Esophagus muscularis mucosa (tissue), 4 donors: ENCODE measurements around the gene ITGAX. TPM values are rescaled to one million over a fixed set of nuclear protein-coding genes. Genes with fewer than 3 reads are reported as not detected.

Source experiments
- DNase-seq: peaks from one replicate; pipeline ENCODE4 v3.0.0-alpha.2; 2017; ENCODE audit errors: extremely low spot score
- H3K27ac ChIP-seq, 4 donors: fragments of 200-600 bp; sonication (generic); replicated peaks in 1 of 4; 1 replicate in 3 of 4; 2 replicates in 1 of 4; pipeline ENCODE4 v1.5.1; 2016 to 2019; ENCODE audit warnings: mild to moderate bottlenecking in 1 of 4
- H3K27me3 ChIP-seq, 4 donors: fragments of 200-600 bp; sonication (generic); one replicate each; pipeline versions ENCODE4 v1.5.1 to v1.6.0; 2016 to 2019
- H3K36me3 ChIP-seq, 4 donors: fragments of 200-600 bp; sonication (generic); one replicate each; pipeline ENCODE4 v1.5.1; 2016 to 2019
- H3K4me1 ChIP-seq, 4 donors: fragments of 200-600 bp; sonication (generic); one replicate each; pipeline ENCODE4 v1.5.1; 2016 to 2019
- H3K4me3 ChIP-seq, 4 donors: fragments of 200-600 bp; sonication (generic); 1 replicate in 2 of 4; 2 replicates in 2 of 4; pipeline ENCODE4 v1.5.1; 2016 to 2019; ENCODE audit warnings: mild to moderate bottlenecking in 4 of 4, moderate library complexity in 1 of 4
- H3K9me3 ChIP-seq, 4 donors: fragments of 200-600 bp; sonication (generic); 1 replicate in 3 of 4; 2 replicates in 1 of 4; pipeline ENCODE4 v1.5.1; 2016 to 2019
- EP300 ChIP-seq: sonication (generic); formaldehyde crosslinking; IDR thresholded peaks from one replicate; pipeline ENCODE4 v1.6.1; 2017; ENCODE audit warnings: antibody characterized with exemption
- POLR2A ChIP-seq: fragments of 450-650 bp; IDR thresholded peaks from one replicate; pipeline ENCODE4 v1.6.1; 2017; ENCODE audit warnings: antibody characterized with exemption, moderate library complexity, mild to moderate bottlenecking, low read depth
- POLR2AphosphoS5 ChIP-seq, 2 donors: sonication (generic); formaldehyde crosslinking; IDR thresholded peaks; one replicate each; pipeline ENCODE4 v1.6.1; 2017; ENCODE audit warnings: antibody characterized with exemption in 2 of 2
- WGBS: methylation state at CpG from one replicate; pipeline ENCODE4 v1.1.5; 2018; 5-methylcytosine and 5-hydroxymethylcytosine counted together
- intact Hi-C: fragments of 100-400 bp; cut with DNase I; formaldehyde crosslinking; loops from one replicate; pipeline ENCODE4 v1.15.1; 2023
- total RNA-seq, 4 donors: library from RNA; depleted of rRNA; stranded (reverse); fragments of >200 nt; gene quantifications; one replicate each; pipeline versions ENCODE4 v1.1.0 to v1.2.1, GENCODE V29; 2016
- TF ChIP-seq, protein P1 (sequence below), 3 experiments: fragments of 200-600 bp in 2 of 3; fragments of 450-650 bp in 1 of 3; sonication (generic) in 2 of 3; IDR thresholded peaks; one replicate each; pipeline ENCODE4 v1.5.1; 2017 to 2019; ENCODE audit warnings: antibody characterized with exemption in 3 of 3, mild to moderate bottlenecking in 2 of 3, moderate library complexity in 1 of 3

ITGAX gene
- total RNA-seq, 4 donors from 2014 or later: 0.71 to 11.3 (median 3.4) TPM

DNA sequence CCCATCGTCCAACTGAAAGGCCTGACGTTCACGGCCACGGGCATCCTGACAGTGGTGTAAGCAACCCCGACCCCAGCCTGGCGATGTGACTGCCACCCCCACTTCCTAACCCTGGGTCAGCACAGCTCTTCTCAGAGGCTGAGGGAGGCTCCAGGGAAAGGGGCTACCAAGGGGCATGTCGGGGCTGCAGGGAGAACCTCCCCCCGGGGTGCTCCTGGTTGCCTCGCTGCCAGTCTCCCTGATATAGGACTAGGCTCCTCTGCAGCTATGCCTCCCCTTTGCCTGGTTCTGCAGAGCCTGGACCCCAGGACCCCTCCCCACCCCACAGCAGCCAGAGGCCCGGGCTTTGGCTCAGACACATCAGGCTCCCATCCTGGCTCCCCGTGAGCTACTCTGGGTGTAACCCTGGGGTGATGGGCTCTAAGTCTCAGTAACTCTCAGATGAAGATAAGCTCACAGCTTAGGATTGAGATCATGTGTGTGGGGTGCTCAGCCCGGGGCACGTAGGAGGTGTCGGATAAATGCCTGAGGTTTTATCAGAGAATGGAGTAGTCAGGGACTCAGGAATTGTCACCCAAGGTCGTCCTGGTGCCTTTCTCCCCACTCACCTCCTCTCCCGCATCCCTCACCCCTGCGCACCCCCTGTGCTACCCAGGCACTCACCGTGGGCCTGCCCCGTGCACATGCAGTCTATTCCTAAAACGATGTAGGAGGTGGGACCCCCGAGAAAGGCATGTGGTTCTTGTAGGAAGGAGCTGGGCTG lies 48.8 kb downstream of the ITGAX start:
- WGBS: 76% methylated on average over 16 of the region's 21 CpGs
- Histone ChIP-seq H3K4me1 (no peaks in the 10 kb centered on the region), H3K36me3 (no peaks in the 10 kb centered on the region), H3K4me3 (no peak overlapping the region), H3K9me3 (peaks cover 0 to 13% (median 0%) of the 10 kb centered on the region in 4 donors), H3K27ac (no peak overlapping the region), H3K27me3 (peaks cover 0 to 7% (median 0%) of the 10 kb centered on the region in 4 donors)
- no peak for TF ChIP-seq POLR2A
- TF ChIP-seq, protein P1, sequence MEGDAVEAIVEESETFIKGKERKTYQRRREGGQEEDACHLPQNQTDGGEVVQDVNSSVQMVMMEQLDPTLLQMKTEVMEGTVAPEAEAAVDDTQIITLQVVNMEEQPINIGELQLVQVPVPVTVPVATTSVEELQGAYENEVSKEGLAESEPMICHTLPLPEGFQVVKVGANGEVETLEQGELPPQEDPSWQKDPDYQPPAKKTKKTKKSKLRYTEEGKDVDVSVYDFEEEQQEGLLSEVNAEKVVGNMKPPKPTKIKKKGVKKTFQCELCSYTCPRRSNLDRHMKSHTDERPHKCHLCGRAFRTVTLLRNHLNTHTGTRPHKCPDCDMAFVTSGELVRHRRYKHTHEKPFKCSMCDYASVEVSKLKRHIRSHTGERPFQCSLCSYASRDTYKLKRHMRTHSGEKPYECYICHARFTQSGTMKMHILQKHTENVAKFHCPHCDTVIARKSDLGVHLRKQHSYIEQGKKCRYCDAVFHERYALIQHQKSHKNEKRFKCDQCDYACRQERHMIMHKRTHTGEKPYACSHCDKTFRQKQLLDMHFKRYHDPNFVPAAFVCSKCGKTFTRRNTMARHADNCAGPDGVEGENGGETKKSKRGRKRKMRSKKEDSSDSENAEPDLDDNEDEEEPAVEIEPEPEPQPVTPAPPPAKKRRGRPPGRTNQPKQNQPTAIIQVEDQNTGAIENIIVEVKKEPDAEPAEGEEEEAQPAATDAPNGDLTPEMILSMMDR (IDR thresholded peaks at IDR 0.05): no peak
- no peak for TF ChIP-seq POLR2AphosphoS5 (IDR thresholded peaks at IDR 0.05)
- no peak for TF ChIP-seq EP300
- intact Hi-C loops: no loop called here
- no peak for DNase-seq

DNA sequence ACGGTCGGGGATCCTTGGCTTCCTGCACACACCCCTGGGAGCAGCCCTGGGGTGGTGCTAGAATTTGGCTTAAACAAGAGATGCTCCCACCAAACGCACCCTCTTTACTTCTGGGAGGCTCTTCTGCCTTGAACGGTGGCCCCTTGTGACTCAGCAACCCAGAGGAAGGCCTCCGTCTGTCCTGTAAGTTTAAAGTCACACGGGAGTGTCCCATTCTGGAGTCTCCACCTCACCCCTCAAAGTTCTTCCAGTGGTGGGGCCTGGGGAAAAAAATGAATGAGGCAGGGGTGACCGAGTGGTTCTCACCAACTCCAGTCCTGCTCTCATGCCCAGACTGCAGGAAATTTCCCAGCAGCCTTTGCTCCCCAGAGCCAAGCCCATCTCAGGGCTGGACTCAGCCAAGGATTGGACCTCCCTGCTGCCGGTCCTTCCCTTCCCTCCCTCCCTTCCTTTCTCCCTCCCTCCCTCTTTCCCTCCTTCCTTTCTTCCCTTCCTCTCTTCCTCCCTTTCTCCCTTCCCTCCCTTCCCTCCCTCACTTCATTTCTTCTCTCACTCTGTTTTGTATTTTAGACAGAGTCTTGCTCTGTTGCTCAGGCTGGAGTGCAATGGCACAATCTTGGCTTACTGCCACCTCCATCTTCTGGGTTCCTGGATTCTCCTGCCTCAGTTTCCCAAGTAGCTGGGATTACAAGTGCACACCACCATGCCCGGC lies 49.5 kb downstream of the ITGAX start:
- no peaks in the 10 kb centered on the region for H3K36me3 ChIP-seq
- intact Hi-C loops: no loop called here
- H3K9me3 ChIP-seq: peaks cover 0 to 9% (median 0%) of the 10 kb centered on the region in 4 donors
- 63% methylated on average over 9 of the region's 9 CpGs for WGBS
- DNase-seq: no peak
- H3K4me1 ChIP-seq: no peaks in the 10 kb centered on the region
- no peak overlapping the region for H3K4me3 ChIP-seq
- H3K27me3 ChIP-seq: peaks cover 0 to 8% (median 0%) of the 10 kb centered on the region in 4 donors
- TF ChIP-seq POLR2A: no peak
- TF ChIP-seq EP300: no peak
- TF ChIP-seq, protein P1 (IDR thresholded peaks at IDR 0.05): no peak
- no peak for TF ChIP-seq POLR2AphosphoS5 (IDR thresholded peaks at IDR 0.05)
- no peak overlapping the region for H3K27ac ChIP-seq

DNA sequence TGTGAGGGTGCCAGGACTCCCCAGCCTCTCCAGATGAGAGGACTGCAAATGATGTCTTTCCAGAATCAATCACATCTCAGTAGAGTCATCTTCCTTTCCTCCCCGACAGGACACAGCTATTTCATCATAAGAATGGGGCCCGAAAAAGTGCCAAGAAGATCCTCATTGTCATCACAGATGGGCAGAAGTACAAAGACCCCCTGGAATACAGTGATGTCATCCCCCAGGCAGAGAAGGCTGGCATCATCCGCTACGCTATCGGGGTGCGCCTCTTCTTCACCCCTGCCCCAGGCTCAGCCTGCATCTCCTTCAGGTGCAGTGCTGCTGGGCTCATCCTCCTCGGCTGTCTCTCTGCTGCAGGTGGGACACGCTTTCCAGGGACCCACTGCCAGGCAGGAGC lies 52.4 kb downstream of the ITGAX start:
- DNase-seq: no peak
- Histone ChIP-seq H3K4me1 (no peaks in the 10 kb centered on the region), H3K27ac (no peak overlapping the region), H3K4me3 (no peak overlapping the region), H3K9me3 (no peaks in the 10 kb centered on the region), H3K36me3 (no peaks in the 10 kb centered on the region), H3K27me3 (peaks cover 0 to 20% (median 0%) of the 10 kb centered on the region in 4 donors)
- WGBS: 81% methylated on average over 8 of the region's 8 CpGs
- no peak for TF ChIP-seq POLR2AphosphoS5 (IDR thresholded peaks at IDR 0.05)
- intact Hi-C loops: no loop called here

DNA sequence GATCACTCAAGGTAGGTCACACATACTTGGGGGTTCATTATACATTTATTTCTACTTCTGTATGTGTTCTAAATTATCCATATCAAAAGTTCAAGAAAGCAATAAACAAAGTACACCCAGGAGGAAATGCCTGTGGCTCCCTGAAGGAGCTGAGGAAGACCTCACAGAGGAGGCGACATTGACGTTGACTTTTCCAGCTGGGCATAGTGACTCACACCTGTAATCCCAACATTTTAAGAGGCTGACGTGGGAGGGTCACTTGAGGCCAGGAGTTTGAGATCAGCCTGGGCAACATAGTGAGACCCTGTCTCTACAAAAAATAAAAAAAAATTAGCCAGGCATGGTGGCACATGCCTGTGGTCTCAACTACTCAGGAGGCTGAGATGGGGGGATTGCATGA lies 54.5 kb downstream of the ITGAX start:
- no peak for DNase-seq
- intact Hi-C loops: no loop called here
- Histone ChIP-seq H3K9me3 (no peaks in the 10 kb centered on the region), H3K27ac (no peak overlapping the region), H3K4me3 (no peak overlapping the region), H3K4me1 (no peaks in the 10 kb centered on the region), H3K27me3 (peaks cover 0 to 21% (median 0%) of the 10 kb centered on the region in 4 donors), H3K36me3 (no peaks in the 10 kb centered on the region)
- WGBS: 45% methylated on average over 3 of the region's 3 CpGs
- TF ChIP-seq, protein P1 (IDR thresholded peaks at IDR 0.05): no peak

DNA sequence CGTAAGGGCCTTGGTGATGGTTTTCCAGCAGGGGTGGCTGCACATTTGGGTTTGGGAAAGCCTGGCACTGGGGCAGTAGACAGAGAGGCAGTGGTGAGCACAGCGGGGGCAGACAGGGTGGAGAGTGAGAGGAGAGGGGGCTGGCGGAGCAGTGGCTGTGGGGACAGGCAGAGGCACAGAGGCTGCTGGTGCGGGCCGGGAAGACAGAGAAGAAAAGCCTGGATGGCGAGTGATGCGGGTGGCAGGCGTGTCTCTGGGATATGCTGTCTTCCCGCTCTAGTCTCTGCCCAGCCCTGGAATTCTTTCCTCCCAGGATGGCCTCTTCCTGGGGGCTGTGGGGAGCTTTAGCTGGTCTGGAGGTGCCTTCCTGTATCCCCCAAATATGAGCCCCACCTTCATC lies 55.1 kb downstream of the ITGAX start:
- no peaks in the 10 kb centered on the region for H3K4me1 ChIP-seq
- intact Hi-C loops: no loop called here
- WGBS: 83% methylated on average over 9 of the region's 9 CpGs
- peaks cover 0 to 27% (median 0%) of the 10 kb centered on the region in 4 donors for H3K27me3 ChIP-seq
- TF ChIP-seq, protein P1 (IDR thresholded peaks at IDR 0.05): no peak
- TF ChIP-seq POLR2AphosphoS5 (IDR thresholded peaks at IDR 0.05): no peak
- H3K27ac ChIP-seq: no peak overlapping the region
- no peak overlapping the region for H3K4me3 ChIP-seq
- no peaks in the 10 kb centered on the region for H3K36me3 ChIP-seq
- DNase-seq: no peak
- H3K9me3 ChIP-seq: no peaks in the 10 kb centered on the region
